H9 (cell line): Measurements from ENCODE around the gene SYNE2. TPM values are rescaled to one million over a fixed set of nuclear protein-coding genes. Genes with fewer than 3 reads are reported as not detected.

Experiments
- DNase-seq: peaks from one replicate; pipeline ENCODE4 v3.0.0-alpha.2; 2017
- H2AFZ ChIP-seq: one replicate; pipeline ENCODE4 v1.6.1; 2013; ENCODE audit warnings: mild to moderate bottlenecking, low read length, control low read depth, moderate library complexity
- H2AK5ac ChIP-seq: 2 replicates; pipeline ENCODE4 v1.6.1; 2013; ENCODE audit warnings: low read length, control low read depth, mixed read lengths; ENCODE audit not compliant: insufficient read length
- H2BK120ac ChIP-seq: one replicate; pipeline ENCODE4 v1.6.1; 2013; ENCODE audit warnings: low read depth, mild to moderate bottlenecking, low read length, control low read depth, inconsistent platforms; ENCODE audit not compliant: poor library complexity, severe bottlenecking
- H2BK12ac ChIP-seq: 2 replicates; pipeline ENCODE4 v1.6.1; 2013; ENCODE audit warnings: low read length, control low read depth, mixed read lengths, low read depth; ENCODE audit not compliant: insufficient read length
- H2BK15ac ChIP-seq: 2 replicates; pipeline ENCODE4 v1.6.1; 2013; ENCODE audit warnings: low read depth, low read length, control low read depth
- H2BK20ac ChIP-seq: one replicate; pipeline ENCODE4 v1.6.1; 2013; ENCODE audit warnings: low read depth, mild to moderate bottlenecking, low read length, control low read depth, inconsistent platforms; ENCODE audit not compliant: poor library complexity, severe bottlenecking
- H2BK5ac ChIP-seq: 2 replicates; pipeline ENCODE4 v1.6.1; 2013; ENCODE audit warnings: low read length, control low read depth, mixed read lengths; ENCODE audit not compliant: insufficient read length
- H3K14ac ChIP-seq: 2 replicates; pipeline ENCODE4 v1.6.1; 2013; ENCODE audit warnings: low read length, control low read depth; ENCODE audit not compliant: insufficient read depth
- H3K18ac ChIP-seq: 2 replicates; pipeline ENCODE4 v1.6.1; 2013; ENCODE audit warnings: low read depth, mild to moderate bottlenecking, mixed read lengths, low read length, control low read depth; ENCODE audit not compliant: insufficient read length
- H3K23ac ChIP-seq: 2 replicates; pipeline ENCODE4 v1.6.1; 2013; ENCODE audit warnings: low read length, control low read depth, mixed read lengths, low read depth; ENCODE audit not compliant: insufficient read length
- H3K23me2 ChIP-seq: 2 replicates; pipeline ENCODE4 v1.6.1; 2013; ENCODE audit warnings: low read depth, mild to moderate bottlenecking, mixed read lengths, low read length, control low read depth; ENCODE audit not compliant: insufficient read length, poor library complexity, severe bottlenecking
- H3K27ac ChIP-seq: 2 replicates; pipeline ENCODE4 v1.5.1; 2013; ENCODE audit warnings: low read length, control low read depth, mixed read lengths, low read depth; ENCODE audit not compliant: insufficient read length
- H3K27me3 ChIP-seq: 2 replicates; pipeline ENCODE4 v1.6.1; 2013; ENCODE audit warnings: low read length, control low read depth, inconsistent platforms; ENCODE audit not compliant: insufficient read depth
- H3K4ac ChIP-seq: 2 replicates; pipeline ENCODE4 v1.6.1; 2013; ENCODE audit warnings: low read depth, mild to moderate bottlenecking, control low read depth, inconsistent platforms, low read length, moderate library complexity
- H3K4me1 ChIP-seq: 2 replicates; pipeline ENCODE4 v1.6.1; 2013; ENCODE audit warnings: low read length, control low read depth, inconsistent platforms; ENCODE audit not compliant: insufficient read depth
- H3K4me2 ChIP-seq: 2 replicates; pipeline ENCODE4 v1.6.1; 2013; ENCODE audit warnings: low read length, control low read depth, mixed read lengths; ENCODE audit not compliant: insufficient read length, insufficient read depth
- H3K56ac ChIP-seq: 2 replicates; pipeline ENCODE4 v1.6.1; 2013; ENCODE audit warnings: low read depth, mild to moderate bottlenecking, mixed read lengths, low read length, control low read depth; ENCODE audit not compliant: insufficient read length
- H3K79me1 ChIP-seq: 2 replicates; pipeline ENCODE4 v1.6.1; 2013; ENCODE audit warnings: low read depth, mild to moderate bottlenecking, moderate library complexity, low read length, control low read depth, inconsistent platforms; ENCODE audit not compliant: insufficient read depth, poor library complexity, severe bottlenecking
- H3K79me2 ChIP-seq: 2 replicates; pipeline ENCODE4 v1.6.1; 2013; ENCODE audit warnings: low read length, control low read depth, inconsistent platforms; ENCODE audit not compliant: insufficient read depth
- H3K9ac ChIP-seq: 2 replicates; pipeline ENCODE4 v1.6.1; 2013; ENCODE audit warnings: low read length, control low read depth, mixed read lengths; ENCODE audit not compliant: insufficient read length; ENCODE audit errors: extremely low read depth
- H3K9me3 ChIP-seq: one replicate; pipeline ENCODE4 v1.6.1; 2013; ENCODE audit warnings: low read depth, low read length, inconsistent platforms; ENCODE audit not compliant: control insufficient read depth
- H3T11ph ChIP-seq: one replicate; pipeline ENCODE4 v1.6.1; 2013; ENCODE audit warnings: mild to moderate bottlenecking, low read length, control low read depth, inconsistent platforms
- H4K20me1 ChIP-seq: one replicate; pipeline ENCODE4 v1.6.1; 2013; ENCODE audit not compliant: control insufficient read depth, insufficient read length, insufficient read depth
- H4K5ac ChIP-seq: 2 replicates; pipeline ENCODE4 v1.6.1; 2013; ENCODE audit warnings: low read depth, mild to moderate bottlenecking, mixed read lengths, low read length, control low read depth; ENCODE audit not compliant: insufficient read length
- H4K8ac ChIP-seq: replicated peaks from 2 replicates; pipeline ENCODE4 v1.6.1; 2013; ENCODE audit warnings: low read length, control low read depth, mixed read lengths, low read depth; ENCODE audit not compliant: insufficient read length
- H4K91ac ChIP-seq: 2 replicates; pipeline ENCODE4 v1.6.1; 2013; ENCODE audit warnings: low read depth, mild to moderate bottlenecking, moderate library complexity, mixed read lengths, low read length, control low read depth; ENCODE audit not compliant: insufficient read length
- H3K27ac Mint-ChIP-seq, 3 experiments: 2 replicates in 2 of 3; 3 replicates in 1 of 3; pipeline ENCODE4 v1.8.0; 2020 to 2021; ENCODE audit warnings: mixed read lengths in 3 of 3, mild to moderate bottlenecking in 1 of 3, moderate library complexity in 1 of 3
- H3K27me3 Mint-ChIP-seq: 2 replicates; pipeline ENCODE4 v1.8.0; 2021; ENCODE audit warnings: low read depth, mild to moderate bottlenecking, moderate library complexity, mixed read lengths
- H3K36me3 Mint-ChIP-seq, 3 experiments: 2 replicates in 2 of 3; 3 replicates in 1 of 3; pipeline ENCODE4 v1.8.0; 2020 to 2021; ENCODE audit warnings: low read depth in 3 of 3, mixed read lengths in 3 of 3; ENCODE audit not compliant: insufficient read depth in 1 of 3
- H3K4me1 Mint-ChIP-seq, 2 experiments: 2 replicates each; pipeline ENCODE4 v1.8.0; 2020; ENCODE audit warnings: mixed read lengths in 2 of 2
- H3K4me3 Mint-ChIP-seq, 2 experiments: 2 replicates in 1 of 2; 3 replicates in 1 of 2; pipeline ENCODE4 v1.8.0; 2020 to 2021; ENCODE audit warnings: mild to moderate bottlenecking in 2 of 2, mixed read lengths in 2 of 2, moderate library complexity in 1 of 2
- H3K9me3 Mint-ChIP-seq, 2 experiments: 2 replicates in 1 of 2; 3 replicates in 1 of 2; pipeline ENCODE4 v1.8.0; 2020; ENCODE audit warnings: mild to moderate bottlenecking in 2 of 2, mixed read lengths in 2 of 2, moderate library complexity in 1 of 2
- total RNA-seq: library from RNA; stranded (reverse); gene quantifications from 2 replicates; pipeline ENCODE4 v1.2.1, GENCODE V29; 2021
- TF ChIP-seq, protein P1 (sequence below): fragments of 200-600 bp; sonication (generic); conservative IDR thresholded peaks from 3 replicates; pipeline ENCODE4 v1.8.0; 2021; ENCODE audit warnings: antibody characterized with exemption, mild to moderate bottlenecking

SYNE2 gene
- total RNA-seq, 1 experiment from 2014 or later, result 43.3 TPM

DNA sequence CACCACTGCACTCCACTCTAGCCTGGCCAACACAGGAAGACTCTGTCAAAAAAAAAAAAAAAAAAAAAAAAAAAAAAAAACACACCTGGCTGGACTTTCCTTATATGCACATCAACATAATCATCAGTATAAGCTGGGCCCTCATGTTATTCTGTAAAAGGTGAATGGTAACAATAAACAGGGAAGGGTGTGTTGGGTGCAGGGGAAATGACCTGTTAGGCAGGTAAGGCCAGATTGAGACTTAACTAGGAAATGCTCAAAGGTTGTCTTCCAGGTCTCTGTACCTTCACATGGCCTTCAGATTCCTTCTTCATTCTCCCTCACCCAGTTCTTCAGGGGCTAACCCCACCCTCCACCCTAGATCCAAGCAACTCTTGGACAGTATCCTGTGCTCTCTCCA is 393.9 kb downstream of the SYNE2 start:
- Histone ChIP-seq H3K27ac (no peak overlapping the region), H2AK5ac (no peak overlapping the region), H2BK12ac (no peak overlapping the region), H3K4ac (no peak overlapping the region), H4K5ac (no peak overlapping the region), H2BK5ac (no peak overlapping the region), H2AFZ (no peak overlapping the region), H3K23ac (no peak overlapping the region), H3K9me3 (no peaks in the 10 kb centered on the region), H3K4me2 (no peak overlapping the region), H4K20me1 (no peaks in the 10 kb centered on the region), H3K79me1 (no peaks in the 10 kb centered on the region), H3K9ac (no peak overlapping the region), H3K14ac (no peak overlapping the region), H3K23me2 (no peaks in the 10 kb centered on the region), H2BK120ac (no peak overlapping the region), H3T11ph (no peak overlapping the region), H4K8ac (no peak overlapping the region), H4K91ac (no peak overlapping the region), H3K79me2 (no peaks in the 10 kb centered on the region), H3K4me1 (no peaks in the 10 kb centered on the region), H3K27me3 (no peaks in the 10 kb centered on the region), H2BK20ac (no peak overlapping the region), H2BK15ac (no peak overlapping the region), H3K56ac (no peak overlapping the region), H3K18ac (no peak overlapping the region)
- peaks cover 0 to 5% of the 10 kb centered on the region in 2 experiments; a peak in 2 of 4 replicates for H3K4me1 Mint-ChIP-seq
- no peak overlapping the region for H3K4me3 Mint-ChIP-seq
- DNase-seq, result no peak
- no peaks in the 10 kb centered on the region; a peak in 1 of 7 replicates for H3K36me3 Mint-ChIP-seq
- H3K27ac Mint-ChIP-seq, result no peak overlapping the region
- H3K27me3 Mint-ChIP-seq, result no peaks in the 10 kb centered on the region; the same call in 1 of the 2 replicates
- H3K9me3 Mint-ChIP-seq, result peaks cover 2% of the 10 kb centered on the region in 2 experiments; a peak in 2 of 5 replicates
- TF ChIP-seq, protein P1, sequence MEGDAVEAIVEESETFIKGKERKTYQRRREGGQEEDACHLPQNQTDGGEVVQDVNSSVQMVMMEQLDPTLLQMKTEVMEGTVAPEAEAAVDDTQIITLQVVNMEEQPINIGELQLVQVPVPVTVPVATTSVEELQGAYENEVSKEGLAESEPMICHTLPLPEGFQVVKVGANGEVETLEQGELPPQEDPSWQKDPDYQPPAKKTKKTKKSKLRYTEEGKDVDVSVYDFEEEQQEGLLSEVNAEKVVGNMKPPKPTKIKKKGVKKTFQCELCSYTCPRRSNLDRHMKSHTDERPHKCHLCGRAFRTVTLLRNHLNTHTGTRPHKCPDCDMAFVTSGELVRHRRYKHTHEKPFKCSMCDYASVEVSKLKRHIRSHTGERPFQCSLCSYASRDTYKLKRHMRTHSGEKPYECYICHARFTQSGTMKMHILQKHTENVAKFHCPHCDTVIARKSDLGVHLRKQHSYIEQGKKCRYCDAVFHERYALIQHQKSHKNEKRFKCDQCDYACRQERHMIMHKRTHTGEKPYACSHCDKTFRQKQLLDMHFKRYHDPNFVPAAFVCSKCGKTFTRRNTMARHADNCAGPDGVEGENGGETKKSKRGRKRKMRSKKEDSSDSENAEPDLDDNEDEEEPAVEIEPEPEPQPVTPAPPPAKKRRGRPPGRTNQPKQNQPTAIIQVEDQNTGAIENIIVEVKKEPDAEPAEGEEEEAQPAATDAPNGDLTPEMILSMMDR, result no peak
